Embryonic facial prominence (tissue), 1 donor: ENCODE data around the gene PROSER3.
"Not testable (repeated sequence)": the region's sequence is repeated elsewhere in the genome, so short reads cannot be mapped to it uniquely, and the experiment has no call there.

Source experiments
- DNase-seq: peaks from one replicate; pipeline ENCODE4 v3.0.0-alpha.2; 2016; ENCODE audit errors: extremely low spot score

The PROSER3 gene

DNA sequence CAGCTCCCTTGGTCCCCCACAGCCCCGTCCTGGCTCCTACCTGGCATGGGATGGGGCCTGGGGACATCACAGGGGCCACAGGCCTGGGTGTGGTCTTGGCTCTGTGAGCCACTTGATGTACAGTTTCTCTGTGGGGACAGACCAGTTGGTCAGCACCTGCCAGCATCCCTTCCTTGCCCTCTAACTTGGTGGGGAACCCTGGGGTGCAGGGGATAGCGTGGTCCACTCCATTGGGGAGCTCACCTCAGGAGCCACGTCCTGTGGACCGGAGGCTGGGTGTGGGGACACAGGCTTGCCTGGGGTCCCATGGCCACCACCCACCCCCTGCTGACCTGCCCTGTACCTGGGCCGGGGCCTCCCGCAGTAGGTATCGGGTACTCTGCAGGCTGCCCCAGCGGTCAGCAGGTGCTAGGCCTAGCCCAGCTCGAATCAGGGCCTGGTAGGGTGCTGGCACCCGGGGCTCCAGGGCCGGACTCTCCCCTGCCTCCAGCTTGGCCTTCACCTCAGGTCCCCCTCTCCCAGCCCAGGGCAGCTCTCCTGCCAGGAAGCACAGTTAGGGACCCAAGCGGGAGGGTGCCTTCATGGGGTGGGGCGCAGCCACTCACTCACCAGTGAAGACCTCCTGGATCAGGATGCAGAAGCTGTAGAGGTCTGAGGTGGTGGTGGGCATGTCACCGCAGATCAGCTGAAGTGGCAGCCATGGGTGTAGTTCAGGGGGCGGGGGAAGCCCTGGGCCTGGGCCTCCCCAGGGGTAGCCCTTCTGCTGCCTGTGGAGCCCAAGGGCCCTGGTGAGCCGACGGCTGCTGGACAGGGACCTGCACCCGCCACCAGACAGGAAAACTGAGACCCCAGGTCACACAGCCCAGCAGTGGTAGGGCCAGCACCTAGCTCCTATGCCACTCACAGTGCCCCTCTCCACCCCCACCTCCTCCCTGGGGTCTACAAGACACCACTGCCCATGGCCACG is 32.3 kb downstream of the PROSER3 start:
- DNase-seq: no peak

GRCh38 chr19:35790981-35791813 is 33.2 kb downstream of the PROSER3 start:
- DNase-seq: no peak

DNA sequence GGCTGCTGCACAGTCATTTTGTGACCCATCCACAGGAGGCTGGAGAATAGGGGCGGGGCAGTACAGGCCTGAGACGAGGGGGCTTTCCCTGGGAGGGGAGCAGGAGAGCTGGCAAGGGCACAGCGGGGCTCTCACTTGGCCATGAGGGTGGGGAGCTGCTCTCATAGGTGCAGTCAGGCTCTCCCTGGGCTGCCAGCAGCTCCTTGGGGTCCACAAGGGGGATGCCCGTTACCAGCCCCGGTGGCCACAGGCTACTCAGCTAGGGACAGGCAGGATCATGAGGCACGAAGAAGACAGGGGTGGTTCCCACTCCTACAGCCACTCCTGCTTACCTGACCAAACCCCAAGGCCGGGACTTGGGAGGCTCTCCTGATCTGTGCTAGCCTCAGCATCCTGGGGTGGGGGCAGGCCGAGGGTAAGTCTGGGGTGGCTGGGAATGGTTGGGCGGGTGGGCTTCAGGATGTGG is 33.9 kb downstream of the PROSER3 start:
- DNase-seq: no peak

DNA sequence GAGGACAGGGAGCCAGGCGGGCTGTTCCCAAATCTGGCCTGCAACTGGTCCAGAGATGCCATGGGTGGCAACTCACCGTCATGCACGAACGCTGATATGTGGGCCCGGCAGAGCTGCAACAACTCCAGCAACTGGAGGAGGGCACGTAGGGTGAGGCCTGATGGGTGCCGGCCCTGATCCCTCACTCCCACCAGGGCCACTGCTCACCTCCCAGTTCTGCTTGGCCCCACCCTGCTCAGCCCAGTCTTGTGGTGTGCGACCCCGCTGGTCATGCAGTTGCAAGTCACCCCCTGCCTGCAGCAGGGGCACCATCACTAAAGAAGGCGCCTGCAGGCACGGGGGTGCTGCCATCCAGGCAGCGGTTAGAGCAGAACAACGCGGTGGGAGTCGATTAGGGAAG is 34.3 kb downstream of the PROSER3 start:
- no peak for DNase-seq

GRCh38 chr19:35792888-35793287 is 34.9 kb downstream of the PROSER3 start:
- DNase-seq: no peak

- DNase-seq: no peak
Measured at GRCh38 chr19:35793381-35794165, 35.6 kb downstream of the PROSER3 start.

DNA sequence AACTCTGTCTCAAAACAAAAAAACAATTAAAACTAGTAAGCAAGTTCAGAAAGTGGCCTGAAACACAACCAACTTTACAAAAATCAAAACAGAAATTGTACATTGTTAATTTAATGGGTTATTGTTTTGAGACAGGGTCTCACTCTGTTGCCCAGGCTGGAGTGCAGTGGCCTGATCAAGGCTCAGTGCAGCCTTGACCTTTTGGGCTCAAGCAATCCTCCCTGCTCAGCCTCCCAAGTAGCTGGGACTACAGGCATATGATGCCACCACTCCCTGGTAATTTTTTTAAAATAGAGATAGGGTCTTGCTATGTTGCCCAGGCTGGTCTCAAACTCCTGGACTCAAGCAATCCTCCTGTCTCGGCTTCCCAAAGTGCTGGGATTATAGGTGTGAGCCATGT is 37.6 kb downstream of the PROSER3 start:
- not testable (repeated sequence) for DNase-seq

DNA sequence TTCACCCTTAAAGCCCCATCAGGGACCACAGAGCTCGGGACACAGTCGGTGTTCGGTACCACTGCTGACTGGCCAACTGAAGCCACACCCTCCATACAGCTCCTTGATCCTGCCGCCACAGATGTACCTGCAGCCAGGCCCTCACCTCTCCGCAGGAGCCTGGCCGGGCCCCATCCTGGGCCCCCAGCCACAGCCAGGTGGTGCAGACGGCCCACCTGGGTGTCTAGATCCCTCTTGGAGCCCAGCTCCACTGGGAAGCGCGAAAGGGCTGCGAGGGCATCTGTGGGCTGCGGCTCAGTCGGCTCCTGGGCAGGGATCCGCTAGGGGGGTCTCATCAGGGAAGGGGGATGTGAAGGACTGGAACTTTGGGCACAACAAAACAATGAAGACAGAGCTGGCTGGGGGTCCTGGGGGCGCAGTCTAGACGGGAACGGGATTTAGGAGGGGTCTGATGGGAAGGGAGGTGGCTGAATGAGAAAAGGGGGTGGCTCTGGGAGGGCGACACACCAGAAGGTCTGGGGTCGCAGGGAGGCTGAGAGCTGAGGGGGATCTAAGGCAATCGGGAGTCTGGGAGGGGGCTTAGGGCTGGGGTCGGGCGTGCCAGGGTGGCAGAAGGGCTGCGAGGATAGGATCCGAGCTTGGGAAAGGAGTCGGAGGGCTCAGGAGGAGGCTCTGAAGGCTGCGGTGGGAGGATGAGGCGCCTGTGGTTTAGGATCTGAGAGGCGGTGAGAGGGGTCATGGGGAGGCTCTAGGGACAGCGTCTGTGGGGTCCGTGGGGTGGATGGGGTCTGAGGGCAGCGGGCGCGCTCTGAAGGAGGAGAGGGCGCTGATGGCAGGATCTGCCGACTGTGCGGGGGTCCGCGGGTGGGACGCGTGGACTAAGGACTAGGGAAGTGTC is 38.9 kb downstream of the PROSER3 start:
- DNase-seq: no peak

DNA sequence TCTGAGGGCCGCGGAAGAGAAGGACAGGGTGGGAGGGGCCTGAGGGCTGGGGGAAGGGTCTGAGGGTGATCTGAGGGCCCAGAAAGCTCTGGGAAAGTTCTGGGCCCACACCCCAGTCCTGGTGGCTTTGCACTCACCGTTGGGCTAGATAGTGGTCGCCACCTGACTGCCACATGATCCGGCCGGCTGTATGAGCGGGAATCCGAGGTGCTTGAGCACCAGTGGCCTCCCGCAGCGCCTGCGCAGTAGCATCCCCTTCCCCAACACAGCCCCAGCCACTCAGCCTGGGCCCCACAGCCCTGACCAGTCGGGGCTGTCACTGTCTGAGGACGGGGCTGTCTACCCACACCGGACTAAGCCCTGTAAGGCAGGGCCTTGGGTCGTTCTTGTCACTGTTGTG is 39.7 kb downstream of the PROSER3 start:
- no peak for DNase-seq

DNA sequence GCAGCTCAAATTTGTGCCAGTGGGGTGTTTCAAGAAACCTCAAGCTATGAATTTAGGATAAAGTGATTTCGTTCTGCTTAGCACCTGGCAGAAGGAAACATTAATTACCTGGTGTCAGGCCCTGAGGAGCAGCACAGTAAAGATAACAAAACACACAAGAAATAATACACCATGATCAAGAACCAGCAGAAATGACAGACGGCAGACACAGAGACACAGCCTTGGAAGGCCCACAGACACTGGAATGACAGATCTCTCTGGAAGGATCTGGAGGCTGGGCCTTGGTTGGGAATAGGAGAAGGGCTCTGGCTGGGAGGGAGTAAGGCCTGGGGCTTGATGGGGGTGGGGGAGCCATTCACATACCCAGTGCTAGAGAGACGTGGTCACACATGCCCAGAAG is 43.9 kb downstream of the PROSER3 start:
- DNase-seq: no peak

DNA sequence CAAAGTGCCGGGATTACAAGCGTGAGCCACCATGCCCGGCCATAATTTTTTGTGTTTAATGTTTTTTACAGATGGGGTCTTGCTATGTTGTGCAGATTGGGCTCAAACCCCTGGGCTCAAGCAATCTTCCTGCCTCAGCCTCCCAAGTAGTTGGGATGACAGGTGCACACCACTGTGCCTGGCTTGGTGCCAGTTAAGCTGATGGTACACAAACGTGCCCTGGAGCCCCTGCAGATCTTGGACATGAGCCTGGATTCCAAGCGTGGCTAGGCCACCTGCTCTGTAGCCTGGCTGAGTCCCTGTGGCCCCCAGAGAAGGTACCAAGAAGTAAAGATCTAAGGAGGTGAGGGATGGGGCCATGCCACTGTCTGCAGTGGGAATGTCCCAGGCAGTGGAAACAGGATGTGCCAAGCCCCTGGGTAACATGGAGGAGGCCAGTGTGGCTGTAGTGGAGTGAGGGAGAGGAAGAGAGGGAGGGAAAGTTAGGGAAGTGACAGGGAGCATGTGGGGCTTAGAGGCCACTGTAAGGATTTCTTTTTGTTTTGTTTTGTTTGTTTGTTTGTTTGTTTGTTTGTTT is 47.6 kb downstream of the PROSER3 start:
- DNase-seq: no peak

DNA sequence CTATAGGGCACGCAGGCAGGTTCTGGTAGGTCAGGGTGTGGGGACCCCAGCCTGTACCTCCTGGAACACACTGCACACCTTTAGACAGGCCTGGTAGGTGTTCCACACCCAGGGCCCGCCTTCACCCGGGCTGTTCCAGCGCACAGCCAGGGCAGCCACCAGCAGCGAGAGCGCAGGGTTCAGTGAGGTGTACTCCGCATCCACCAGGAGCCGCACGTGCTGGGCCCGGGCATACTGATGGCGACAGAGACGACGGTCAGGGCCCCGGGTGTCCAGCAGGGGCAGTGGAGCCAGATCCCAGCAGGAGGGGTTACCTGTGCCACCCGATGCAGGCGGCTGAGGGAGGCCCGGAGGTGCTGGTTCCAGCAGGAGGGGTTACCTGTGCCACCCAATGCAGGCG is 48.6 kb downstream of the PROSER3 start:
- no peak for DNase-seq

DNA sequence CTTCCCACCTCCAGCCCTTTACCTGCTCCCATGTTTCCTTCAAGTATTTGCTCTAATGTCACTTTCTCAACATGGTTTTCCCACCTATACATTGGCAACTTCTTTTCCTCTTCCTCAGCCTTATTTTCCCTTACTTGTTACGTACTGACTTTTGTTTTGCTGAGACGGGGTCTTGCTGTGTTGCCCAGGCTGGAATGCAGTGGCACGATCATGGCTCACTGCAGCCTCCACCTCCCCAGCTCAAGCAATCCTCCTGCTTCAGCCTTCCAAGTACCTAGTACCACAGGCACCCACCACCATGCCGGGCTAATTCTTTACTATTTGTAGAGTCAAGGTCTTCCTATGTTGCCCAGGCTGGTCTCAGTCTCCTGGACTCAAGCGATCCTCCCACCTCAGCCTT is 49.7 kb downstream of the PROSER3 start:
- DNase-seq: no peak

DNA sequence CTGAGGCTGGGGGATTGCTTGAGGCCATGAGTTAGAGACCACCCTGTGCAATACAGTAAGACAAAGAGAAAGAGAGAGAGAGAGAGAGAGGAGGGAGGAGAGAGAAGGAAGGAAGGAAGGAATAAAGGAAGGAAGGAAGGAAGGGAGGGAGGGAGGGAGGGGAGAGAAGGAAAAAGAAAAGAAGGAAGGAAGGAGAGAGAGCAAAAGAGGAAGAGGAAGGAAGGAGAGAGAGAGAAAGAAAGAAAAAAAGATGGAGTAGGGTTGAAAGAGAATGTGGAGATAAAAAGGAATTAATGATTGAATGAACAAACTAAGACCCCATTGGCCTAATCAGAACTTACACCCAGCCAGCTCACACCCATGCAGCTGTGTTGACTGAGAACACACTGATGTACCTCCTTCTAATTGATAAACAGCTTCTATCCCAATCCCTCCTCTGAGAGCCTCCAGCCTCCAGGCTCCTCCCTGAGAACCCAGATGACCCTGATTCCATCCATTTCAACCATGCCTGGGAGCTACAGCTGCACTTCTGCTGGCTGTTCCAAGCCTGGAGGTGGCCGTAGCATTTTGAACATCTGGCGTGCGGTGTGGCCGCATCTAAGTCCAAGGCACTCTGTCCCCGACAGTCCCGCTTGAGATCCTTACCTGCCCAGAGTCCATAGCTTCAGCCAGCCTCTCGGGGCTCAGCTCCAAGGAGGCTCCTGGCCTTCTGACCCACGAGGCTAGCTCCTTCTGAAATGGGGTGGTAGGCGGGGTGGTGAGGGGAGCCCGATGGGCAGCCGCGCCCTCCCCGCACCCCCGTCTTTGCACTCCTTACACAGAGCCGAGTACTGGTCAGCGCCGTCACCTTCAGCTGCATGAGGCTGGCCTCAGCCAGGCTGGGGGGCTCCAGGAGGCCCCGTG is 53.6 kb downstream of the PROSER3 start:
- DNase-seq: no peak

GRCh38 chr19:35812220-35813042 is 54.5 kb downstream of the PROSER3 start, which contains the start of gene PRODH2:
PRODH2 (minus strand) TSS chr19:35812845; CDS start chr19:35812805, 40 bp downstream.
- no peak for DNase-seq

DNA sequence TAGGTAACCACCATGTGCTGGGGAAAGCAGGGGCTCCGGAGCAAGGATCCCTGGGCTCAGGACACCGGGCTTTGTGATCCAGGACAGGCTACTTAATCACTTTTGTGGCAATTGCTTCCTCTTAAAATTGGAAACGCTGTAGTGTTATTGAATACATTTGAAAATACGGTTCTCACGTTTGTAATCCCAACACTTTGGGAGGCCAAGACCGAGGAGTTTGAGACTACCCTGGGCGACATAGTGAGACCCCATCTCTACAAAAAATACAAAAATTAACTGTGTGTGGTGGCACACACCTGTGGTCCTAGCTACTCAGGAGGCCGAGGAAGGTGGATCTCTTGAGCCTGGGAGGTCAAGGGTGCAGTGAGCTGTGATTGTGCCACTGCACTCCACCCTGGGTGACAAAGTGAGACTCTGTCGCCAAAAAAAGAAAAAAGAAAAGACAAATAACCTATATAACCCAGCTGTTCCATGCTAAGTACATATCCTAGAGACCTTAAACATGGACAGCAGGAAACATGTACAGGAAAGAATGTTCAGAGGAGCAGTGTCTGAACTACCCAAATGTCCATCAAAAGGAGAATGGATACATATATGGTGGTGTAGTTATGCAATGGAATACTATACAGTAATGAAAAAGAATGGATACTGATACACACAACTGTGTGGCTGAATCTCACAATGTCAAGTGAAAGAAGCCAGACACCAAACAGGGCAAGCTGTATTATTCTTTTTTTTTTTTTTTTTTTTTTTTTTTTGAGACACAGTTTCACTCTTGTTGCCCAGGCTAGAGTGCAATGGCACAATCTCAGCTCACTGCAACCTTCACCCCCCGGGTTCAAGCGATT is 55.3 kb downstream of the PROSER3 start:
- DNase-seq: no peak

GRCh38 chr19:35816262-35816661 is 58.3 kb downstream of the PROSER3 start:
- DNase-seq: no peak
